Activated CD4-positive, CD25-positive, alpha-beta regulatory T cell (primary cell): Measurements from ENCODE around the gene TUBD1.

Source experiments
- DNase-seq, 4 experiments: peaks; one replicate each; lab custom pipeline; 2025; lab: John Stamatoyannopoulos, UW

TUBD1 gene

GRCh38 chr17:59825533-59826322 lies 67.0 kb downstream of the TUBD1 start:
- no peak for DNase-seq

GRCh38 chr17:59815965-59816364 lies 76.8 kb downstream of the TUBD1 start:
- no peak for DNase-seq

- DNase-seq, result no peak
Observed at GRCh38 chr17:59814685-59815084, 78.1 kb downstream of the TUBD1 start.

GRCh38 chr17:59814276-59814675 lies 78.5 kb downstream of the TUBD1 start:
- no peak for DNase-seq

GRCh38 chr17:59812139-59812538 lies 80.6 kb downstream of the TUBD1 start:
- DNase-seq, result no peak

GRCh38 chr17:59811209-59811608 lies 81.5 kb downstream of the TUBD1 start:
- no peak for DNase-seq

- DNase-seq, result no peak
Observed at GRCh38 chr17:59810894-59811153, 81.9 kb downstream of the TUBD1 start.
